A549 (cell line): ENCODE results near the gene CNTN2.

Experiments
- CEBPB ChIP-seq, 2 experiments: fragments of >200 bp in 1 of 2; sonication (Bioruptor Twin) in 1 of 2; formaldehyde crosslinking in 1 of 2; IDR thresholded peaks; 2 replicates each; pipeline ENCODE4 v1.6.1; 2012 to 2016
- CTCF ChIP-seq: fragments of >200 bp; sonication (Bioruptor Twin); formaldehyde crosslinking; IDR thresholded peaks from 3 replicates; pipeline ENCODE4 v1.5.1; 2016
- EP300 ChIP-seq, 2 experiments: fragments of >200 bp; sonication (Bioruptor Twin); formaldehyde crosslinking; IDR thresholded peaks; 2 replicates in 1 of 2; 3 replicates in 1 of 2; pipeline ENCODE4 v1.6.1; 2016 to 2017
- HDAC2 ChIP-seq: fragments of 200-600 bp; sonication (generic); IDR thresholded peaks from 2 replicates; pipeline ENCODE4 v1.6.1; 2016
- JUNB ChIP-seq: fragments of >200 bp; sonication (Bioruptor Twin); formaldehyde crosslinking; IDR thresholded peaks from 2 replicates; pipeline ENCODE4 v1.6.1; 2016
- MYC ChIP-seq: IDR thresholded peaks from 2 replicates; pipeline ENCODE4 v1.6.1; 2012; ENCODE audit warnings: mild to moderate bottlenecking, inconsistent platforms, low read length, improper control_type of control experiment, borderline replicate concordance
- NPAS2 ChIP-seq: fragments of 250-450 bp; sonication (Bioruptor Pico); IDR thresholded peaks from 2 replicates; pipeline ENCODE4 v1.8.0; 2022; ENCODE audit warnings: mild to moderate bottlenecking, moderate library complexity, borderline replicate concordance
- PBX3 ChIP-seq: IDR thresholded peaks from 2 replicates; pipeline ENCODE4 v1.6.1; 2012
- PHF8 ChIP-seq: fragments of 200-600 bp; sonication (generic); IDR thresholded peaks from 2 replicates; pipeline ENCODE4 v1.6.1; 2016; ENCODE audit warnings: low read depth, mild to moderate bottlenecking, antibody characterized with exemption, moderate library complexity, borderline replicate concordance
- POLR2A ChIP-seq: IDR thresholded peaks from 2 replicates; pipeline ENCODE4 v1.6.1; 2012; ENCODE audit warnings: mild to moderate bottlenecking, low read length
- RAD21 ChIP-seq, 2 experiments: fragments of >200 bp in 1 of 2; sonication (Bioruptor Twin) in 1 of 2; formaldehyde crosslinking in 1 of 2; IDR thresholded peaks in 1 of 2; conservative IDR thresholded peaks in 1 of 2; 2 replicates in 1 of 2; 3 replicates in 1 of 2; pipeline ENCODE4 v1.6.1; 2012 to 2018; ENCODE audit warnings: inconsistent platforms in 1 of 2
- RFX5 ChIP-seq: fragments of 450-650 bp; IDR thresholded peaks from 2 replicates; pipeline ENCODE4 v1.7.1; 2014; ENCODE audit warnings: antibody characterized with exemption, mild to moderate bottlenecking, moderate library complexity
- RNF2 ChIP-seq: fragments of 200-600 bp; sonication (generic); IDR thresholded peaks from 2 replicates; pipeline ENCODE4 v1.6.1; 2016; ENCODE audit warnings: low read depth, mild to moderate bottlenecking, antibody characterized with exemption, moderate library complexity, borderline replicate concordance
- TF ChIP-seq, protein P1 (sequence below): fragments of 200-600 bp; sonication (generic); IDR thresholded peaks from 2 replicates; pipeline ENCODE4 v1.6.1; 2016; ENCODE audit warnings: antibody characterized with exemption, mild to moderate bottlenecking, moderate library complexity

GRCh38 chr1:205038132-205038786 lies 4.8 kb upstream of the CNTN2 start:
- TF ChIP-seq CEBPB (IDR thresholded peaks at IDR 0.05): no peak
- TF ChIP-seq PHF8: no peak
- no peak for TF ChIP-seq NPAS2 (CRISPR knock-in tag)
- TF ChIP-seq JUNB: no peak
- no peak for TF ChIP-seq RFX5
- no peak for TF ChIP-seq POLR2A
- no peak for TF ChIP-seq CTCF
- no peak for TF ChIP-seq PBX3
- no peak for TF ChIP-seq MYC
- TF ChIP-seq, protein P1, sequence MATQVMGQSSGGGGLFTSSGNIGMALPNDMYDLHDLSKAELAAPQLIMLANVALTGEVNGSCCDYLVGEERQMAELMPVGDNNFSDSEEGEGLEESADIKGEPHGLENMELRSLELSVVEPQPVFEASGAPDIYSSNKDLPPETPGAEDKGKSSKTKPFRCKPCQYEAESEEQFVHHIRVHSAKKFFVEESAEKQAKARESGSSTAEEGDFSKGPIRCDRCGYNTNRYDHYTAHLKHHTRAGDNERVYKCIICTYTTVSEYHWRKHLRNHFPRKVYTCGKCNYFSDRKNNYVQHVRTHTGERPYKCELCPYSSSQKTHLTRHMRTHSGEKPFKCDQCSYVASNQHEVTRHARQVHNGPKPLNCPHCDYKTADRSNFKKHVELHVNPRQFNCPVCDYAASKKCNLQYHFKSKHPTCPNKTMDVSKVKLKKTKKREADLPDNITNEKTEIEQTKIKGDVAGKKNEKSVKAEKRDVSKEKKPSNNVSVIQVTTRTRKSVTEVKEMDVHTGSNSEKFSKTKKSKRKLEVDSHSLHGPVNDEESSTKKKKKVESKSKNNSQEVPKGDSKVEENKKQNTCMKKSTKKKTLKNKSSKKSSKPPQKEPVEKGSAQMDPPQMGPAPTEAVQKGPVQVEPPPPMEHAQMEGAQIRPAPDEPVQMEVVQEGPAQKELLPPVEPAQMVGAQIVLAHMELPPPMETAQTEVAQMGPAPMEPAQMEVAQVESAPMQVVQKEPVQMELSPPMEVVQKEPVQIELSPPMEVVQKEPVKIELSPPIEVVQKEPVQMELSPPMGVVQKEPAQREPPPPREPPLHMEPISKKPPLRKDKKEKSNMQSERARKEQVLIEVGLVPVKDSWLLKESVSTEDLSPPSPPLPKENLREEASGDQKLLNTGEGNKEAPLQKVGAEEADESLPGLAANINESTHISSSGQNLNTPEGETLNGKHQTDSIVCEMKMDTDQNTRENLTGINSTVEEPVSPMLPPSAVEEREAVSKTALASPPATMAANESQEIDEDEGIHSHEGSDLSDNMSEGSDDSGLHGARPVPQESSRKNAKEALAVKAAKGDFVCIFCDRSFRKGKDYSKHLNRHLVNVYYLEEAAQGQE: no peak
- no peak for TF ChIP-seq HDAC2
- TF ChIP-seq RNF2: no peak
- no peak for TF ChIP-seq RAD21 (conservative IDR thresholded peaks at IDR 0.05 in 1 of 2, IDR thresholded peaks at IDR 0.05 in 1 of 2)
- TF ChIP-seq EP300 (IDR thresholded peaks at IDR 0.05): no peak
